Cardiac fibroblast (primary cell): ENCODE measurements around the gene HERPUD1.

ENCODE experiments used
- DNase-seq, 2 donors: peaks; one replicate each; pipeline versions ENCODE4 v3.0.0 to v3.0.0-alpha.2; 2010; ENCODE audit warnings: low read depth in 2 of 2
- H3K4me3 ChIP-seq, 2 donors: replicated peaks in 1 of 2; 1 replicate in 1 of 2; 2 replicates in 1 of 2; pipeline ENCODE4 v1.5.1; 2011; ENCODE audit warnings: low read depth in 2 of 2, low read length in 2 of 2, mild to moderate bottlenecking in 2 of 2, moderate library complexity in 1 of 2
- TF ChIP-seq, protein P1 (sequence below): IDR thresholded peaks from one replicate; pipeline ENCODE4 v1.5.1; 2011; ENCODE audit warnings: low read depth, mild to moderate bottlenecking, low read length, inconsistent platforms

The HERPUD1 gene

DNA sequence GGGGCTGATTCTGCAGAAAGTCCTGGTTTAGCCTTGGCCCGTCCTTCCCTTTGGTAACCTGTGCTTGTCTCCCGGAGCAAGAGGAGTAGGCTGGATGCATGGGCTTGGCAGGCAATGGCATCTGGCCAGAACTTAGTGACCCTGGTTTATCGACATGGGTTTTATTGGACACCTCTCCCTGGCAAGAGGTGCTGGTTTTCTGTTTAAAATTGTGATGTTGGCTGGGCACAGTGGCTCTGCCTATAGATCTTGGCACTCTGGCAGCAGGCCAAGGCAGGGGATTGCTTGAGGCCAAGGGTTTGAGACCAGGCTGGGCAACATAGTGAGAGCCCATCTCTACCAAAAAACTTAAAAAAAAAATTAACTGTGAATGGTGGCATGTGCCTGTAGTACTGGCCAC is 35.7 kb upstream of the HERPUD1 start:
- no peak for DNase-seq
- H3K4me3 ChIP-seq, result no peak overlapping the region
- TF ChIP-seq, protein P1, sequence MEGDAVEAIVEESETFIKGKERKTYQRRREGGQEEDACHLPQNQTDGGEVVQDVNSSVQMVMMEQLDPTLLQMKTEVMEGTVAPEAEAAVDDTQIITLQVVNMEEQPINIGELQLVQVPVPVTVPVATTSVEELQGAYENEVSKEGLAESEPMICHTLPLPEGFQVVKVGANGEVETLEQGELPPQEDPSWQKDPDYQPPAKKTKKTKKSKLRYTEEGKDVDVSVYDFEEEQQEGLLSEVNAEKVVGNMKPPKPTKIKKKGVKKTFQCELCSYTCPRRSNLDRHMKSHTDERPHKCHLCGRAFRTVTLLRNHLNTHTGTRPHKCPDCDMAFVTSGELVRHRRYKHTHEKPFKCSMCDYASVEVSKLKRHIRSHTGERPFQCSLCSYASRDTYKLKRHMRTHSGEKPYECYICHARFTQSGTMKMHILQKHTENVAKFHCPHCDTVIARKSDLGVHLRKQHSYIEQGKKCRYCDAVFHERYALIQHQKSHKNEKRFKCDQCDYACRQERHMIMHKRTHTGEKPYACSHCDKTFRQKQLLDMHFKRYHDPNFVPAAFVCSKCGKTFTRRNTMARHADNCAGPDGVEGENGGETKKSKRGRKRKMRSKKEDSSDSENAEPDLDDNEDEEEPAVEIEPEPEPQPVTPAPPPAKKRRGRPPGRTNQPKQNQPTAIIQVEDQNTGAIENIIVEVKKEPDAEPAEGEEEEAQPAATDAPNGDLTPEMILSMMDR, result no peak

DNA sequence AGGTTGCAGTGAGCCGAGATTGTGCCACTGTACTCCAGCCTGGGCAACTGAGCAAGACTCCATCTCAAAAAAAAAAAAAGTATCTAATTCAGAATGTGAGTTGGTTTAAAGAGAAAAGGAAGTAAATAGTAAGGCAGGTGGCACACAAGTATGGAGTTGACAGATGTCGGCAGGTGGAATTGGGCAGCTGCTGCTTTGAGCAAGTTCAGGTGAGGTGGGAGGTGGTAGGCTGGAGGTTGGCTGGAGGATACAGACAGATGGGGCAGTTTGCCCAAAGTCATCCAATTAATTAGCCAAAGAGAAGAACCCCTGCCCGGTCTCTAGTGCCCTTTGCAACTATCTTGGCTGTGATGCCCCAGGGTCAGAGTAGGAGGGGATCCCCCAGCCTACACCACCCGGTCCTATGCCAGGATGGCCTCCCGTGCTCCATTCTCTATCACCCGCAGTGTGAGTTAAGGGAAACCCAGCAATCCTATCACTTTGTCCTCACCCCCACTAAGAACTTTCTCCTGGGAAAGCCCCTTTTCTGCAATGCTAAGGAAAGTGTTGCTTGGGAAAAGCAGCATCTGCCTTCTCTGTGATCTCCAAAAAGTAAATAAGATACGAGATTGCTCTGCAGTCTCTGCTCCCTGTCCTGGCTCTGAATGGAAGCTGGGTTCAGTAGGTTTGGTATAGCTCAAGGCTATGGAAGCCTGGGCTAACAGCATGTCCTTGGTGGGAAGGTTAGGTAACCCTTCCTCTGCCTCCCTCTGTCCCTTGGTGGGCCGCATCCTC is 34.7 kb upstream of the HERPUD1 start:
- TF ChIP-seq, protein P1, result no peak
- no peak overlapping the region for H3K4me3 ChIP-seq
- no peak for DNase-seq

DNA sequence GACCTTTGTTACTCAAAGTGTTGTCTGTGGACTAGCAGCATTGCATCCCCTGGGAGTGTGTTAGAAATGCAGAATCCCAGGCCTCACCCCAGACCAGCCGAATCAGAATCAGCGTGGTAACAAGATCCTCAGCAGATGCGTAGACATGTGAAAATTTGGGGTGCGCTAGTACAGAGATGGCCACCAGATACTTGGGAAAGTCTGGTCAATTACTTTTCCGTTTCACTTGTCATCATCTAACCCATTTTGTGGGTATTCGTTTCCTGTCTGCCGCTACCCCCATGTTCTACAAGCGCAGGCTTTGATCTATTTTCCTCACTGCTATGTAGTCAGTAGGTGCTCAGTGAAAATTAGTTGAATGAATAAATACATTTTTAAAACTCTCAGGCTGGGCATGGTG is 33.1 kb upstream of the HERPUD1 start:
- TF ChIP-seq, protein P1, result no peak

DNA sequence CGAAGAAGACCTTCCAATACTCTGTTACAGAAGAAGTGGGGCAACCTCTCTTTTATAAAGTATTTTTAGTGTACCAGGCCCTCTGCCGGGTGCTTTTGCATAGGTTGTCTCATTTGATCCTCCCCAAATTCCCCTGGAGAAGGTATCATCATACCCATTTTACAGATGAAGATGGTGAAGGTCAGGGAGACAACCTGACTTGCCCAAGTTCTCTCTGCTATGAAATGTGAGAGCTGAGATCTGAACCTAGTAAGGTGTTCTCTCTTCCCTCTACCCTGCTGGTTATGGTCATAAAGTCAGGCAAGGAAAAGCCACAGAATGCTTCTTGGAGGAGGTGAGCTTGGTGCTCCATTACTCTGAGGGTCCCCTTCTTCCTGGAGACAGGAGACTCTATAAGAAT is 28.1 kb upstream of the HERPUD1 start:
- H3K4me3 ChIP-seq, result no peak overlapping the region
- DNase-seq, result no peak
- TF ChIP-seq, protein P1, result no peak

More for the DNA sequence above, 33.1 kb upstream of the HERPUD1 start:
- DNase-seq, result no peak
- no peak overlapping the region for H3K4me3 ChIP-seq

DNA sequence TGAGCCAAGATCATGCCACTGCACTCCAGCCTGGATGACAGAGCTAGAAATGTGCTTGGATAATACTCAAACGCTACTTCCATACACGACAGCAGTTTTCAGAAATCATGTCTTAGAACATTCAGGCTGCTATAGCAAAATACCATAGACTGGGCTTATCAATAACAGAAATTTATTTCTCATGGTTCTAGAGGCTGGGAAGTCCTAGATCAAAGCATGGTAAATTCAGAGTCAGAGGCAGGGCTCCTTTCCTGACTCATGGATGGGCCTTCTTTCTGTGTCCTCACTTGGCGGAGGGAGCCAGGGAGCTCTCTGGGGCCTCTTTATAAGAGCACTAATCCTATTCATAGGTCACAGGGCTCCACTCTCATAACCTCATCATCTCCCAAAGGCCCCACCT is 24.5 kb upstream of the HERPUD1 start:
- no peak overlapping the region for H3K4me3 ChIP-seq
- no peak for DNase-seq
- TF ChIP-seq, protein P1, result no peak

DNA sequence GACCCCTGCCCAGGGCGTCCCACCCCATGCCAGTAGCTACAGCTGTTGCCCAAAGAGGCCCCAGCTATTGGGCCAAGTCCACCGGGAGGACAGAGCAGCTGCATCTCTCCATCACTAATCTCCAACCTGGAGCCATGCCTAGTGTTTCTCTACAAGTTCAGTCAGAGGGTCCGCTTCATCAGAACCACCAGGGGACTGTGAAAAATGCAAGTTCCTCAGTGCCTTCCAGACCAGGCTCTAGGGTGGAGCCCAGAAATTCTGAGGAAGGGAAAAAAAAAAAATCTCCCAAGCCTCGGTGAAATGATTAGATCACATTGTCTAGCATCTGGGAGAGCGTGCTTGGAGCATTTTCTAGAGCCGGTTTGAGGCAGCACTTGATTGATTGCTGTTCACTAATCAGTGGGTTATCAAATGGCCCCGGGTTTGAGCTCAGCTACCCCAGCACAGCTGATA is 22.4 kb upstream of the HERPUD1 start:
- TF ChIP-seq, protein P1, result no peak
- DNase-seq, result no peak
- no peak overlapping the region for H3K4me3 ChIP-seq
